Measurements from ENCODE around the gene IRF2BP2. TPM values are rescaled to one million over a fixed set of nuclear protein-coding genes. Genes with fewer than 3 reads are reported as not detected.

Gene IRF2BP2
- total RNA-seq, 1 experiment from 2014 or later: 122 TPM

DNA sequence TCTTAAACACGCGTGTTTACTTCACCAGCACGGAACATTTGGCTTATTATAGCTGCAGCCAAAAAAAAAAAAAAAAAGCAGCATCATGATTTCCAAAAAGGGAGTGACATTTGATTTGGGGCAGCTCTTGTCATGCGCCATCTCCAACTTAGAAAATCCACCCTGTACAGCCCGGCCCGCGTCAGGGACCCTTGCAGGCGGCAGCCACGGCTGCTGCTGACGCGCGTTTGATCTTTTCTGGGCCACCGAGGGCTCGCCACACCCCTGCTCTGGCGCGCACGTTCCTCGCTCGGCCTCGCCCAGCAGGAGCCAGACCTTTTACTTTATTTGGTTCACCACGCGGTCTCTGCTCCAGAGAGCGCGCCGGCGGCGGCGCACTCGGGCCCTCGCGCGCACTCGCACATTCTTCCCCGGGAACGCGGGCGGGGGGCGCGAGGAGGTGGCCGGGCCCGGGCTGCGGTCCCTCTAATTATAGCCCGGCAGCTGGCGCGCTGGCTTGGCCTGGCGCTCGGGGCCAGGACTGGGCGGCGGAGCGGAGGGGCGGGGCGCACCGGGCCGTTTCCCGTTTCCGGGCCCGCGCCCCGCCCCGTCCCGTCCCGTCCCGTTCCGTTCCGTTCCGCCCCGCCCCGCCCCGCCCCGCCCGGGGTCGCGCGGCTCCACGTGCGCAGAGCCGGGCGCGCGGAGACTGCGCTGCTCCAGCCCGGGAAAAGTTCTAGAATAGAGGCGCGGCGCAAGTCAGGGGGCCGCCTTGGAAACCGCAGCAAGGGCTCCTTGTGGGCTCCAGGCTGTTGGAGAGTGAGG lies 10.2 kb downstream of the IRF2BP2 start:
- H3K4me2 ChIP-seq: peak overlapping the region; percentile 97
- peaks cover 27% of the 10 kb centered on the region for H3K36me3 ChIP-seq (ENCODE audit: low read depth)
- peak; percentile 69 to 89 for DNase-seq
- peaks cover 61% of the 10 kb centered on the region for H3K4me1 ChIP-seq (replicated peaks; ENCODE audit: insufficient read depth)
- intact Hi-C loops (cut with micrococcal nuclease; ENCODE audit: unreplicated experiment): loop anchor here (1.0 to 10.0 kb wide), 4 partner anchors 101 to 485 kb away; no protein-coding TSS in a partner anchor
- no peaks in the 10 kb centered on the region for H3K27me3 ChIP-seq (ENCODE audit: insufficient read depth, low read depth)
- TF ChIP-seq, protein P1, sequence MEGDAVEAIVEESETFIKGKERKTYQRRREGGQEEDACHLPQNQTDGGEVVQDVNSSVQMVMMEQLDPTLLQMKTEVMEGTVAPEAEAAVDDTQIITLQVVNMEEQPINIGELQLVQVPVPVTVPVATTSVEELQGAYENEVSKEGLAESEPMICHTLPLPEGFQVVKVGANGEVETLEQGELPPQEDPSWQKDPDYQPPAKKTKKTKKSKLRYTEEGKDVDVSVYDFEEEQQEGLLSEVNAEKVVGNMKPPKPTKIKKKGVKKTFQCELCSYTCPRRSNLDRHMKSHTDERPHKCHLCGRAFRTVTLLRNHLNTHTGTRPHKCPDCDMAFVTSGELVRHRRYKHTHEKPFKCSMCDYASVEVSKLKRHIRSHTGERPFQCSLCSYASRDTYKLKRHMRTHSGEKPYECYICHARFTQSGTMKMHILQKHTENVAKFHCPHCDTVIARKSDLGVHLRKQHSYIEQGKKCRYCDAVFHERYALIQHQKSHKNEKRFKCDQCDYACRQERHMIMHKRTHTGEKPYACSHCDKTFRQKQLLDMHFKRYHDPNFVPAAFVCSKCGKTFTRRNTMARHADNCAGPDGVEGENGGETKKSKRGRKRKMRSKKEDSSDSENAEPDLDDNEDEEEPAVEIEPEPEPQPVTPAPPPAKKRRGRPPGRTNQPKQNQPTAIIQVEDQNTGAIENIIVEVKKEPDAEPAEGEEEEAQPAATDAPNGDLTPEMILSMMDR (conservative IDR thresholded peaks at IDR 0.05): no peak; the same call in 1 of the 2 replicates
- no peak for TF ChIP-seq EZH2 (IDR thresholded peaks at IDR 0.05; ENCODE audit: low read depth)
- peak overlapping the region; percentile 99 for H3K27ac ChIP-seq
- H3K9me3 ChIP-seq (ENCODE audit: insufficient read depth, low read depth): 0 out of 2 replicates have a peak, but pooled peaks cover 3% of the 10 kb centered on the region
- peak overlapping the region; percentile 60; the same call in 1 of the 2 replicates for H2AFZ ChIP-seq
- peak overlapping the region; percentile 62 for H3K4me3 ChIP-seq
- peaks cover 41% of the 10 kb centered on the region for H3K79me2 ChIP-seq (ENCODE audit: low read depth)
- H4K20me1 ChIP-seq (ENCODE audit: insufficient read depth): peaks cover under 1% of the 10 kb centered on the region; the same call in 1 of the 2 replicates
- ChIA-PET POLR2A (ENCODE audit: unreplicated experiment) (interaction anchor here (0.6 to 1.2 kb wide), 7 partner anchors 12 to 471 kb away, joined by 3 to 16 read pairs (median 4); no protein-coding TSS in a partner anchor), CTCF (interaction anchor here (1.0 kb wide), 1 partner anchor 100 kb away, joined by 3 read pairs; no protein-coding TSS in a partner anchor)
- H3F3A ChIP-seq (ENCODE audit: insufficient read depth, low read depth): peaks cover 62% of the 10 kb centered on the region
- no peaks in the 10 kb centered on the region for H3K9me2 ChIP-seq (ENCODE audit: insufficient read depth)
- BruUV-seq (replicated peaks): TSS peak; percentile 53

DNA sequence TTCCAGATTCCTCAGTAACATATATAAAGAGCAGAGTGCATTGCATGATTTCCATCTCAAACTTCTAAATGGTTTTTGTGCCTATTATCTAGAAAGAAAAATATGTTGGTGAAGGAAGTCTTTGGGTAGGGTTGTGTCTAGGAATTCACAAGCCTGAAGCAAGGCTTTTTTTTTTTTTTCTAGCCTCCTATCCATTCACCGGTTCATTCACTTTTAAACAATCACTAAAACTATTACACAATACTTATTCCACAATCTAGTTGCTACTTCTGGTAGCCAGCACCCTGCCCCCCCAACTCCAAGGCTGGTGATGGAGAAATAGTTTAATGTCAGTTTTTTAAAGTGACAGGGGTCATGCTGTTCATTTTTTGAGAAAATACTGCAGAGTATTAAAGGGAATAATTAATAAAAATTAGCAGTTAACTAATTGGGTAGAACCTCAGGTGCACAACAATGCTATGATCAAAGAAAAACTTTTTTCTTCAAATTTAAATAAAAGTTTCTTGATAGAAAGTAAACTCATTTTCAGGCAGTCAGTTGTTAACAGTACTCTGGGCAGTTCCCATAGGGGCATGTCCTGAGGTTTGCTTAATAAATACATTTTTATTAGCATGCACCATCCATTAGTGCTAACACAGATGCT lies 10.9 kb downstream of the IRF2BP2 start:
- peak overlapping the region; percentile 99 for H3K27ac ChIP-seq
- intact Hi-C loops (cut with micrococcal nuclease; ENCODE audit: unreplicated experiment): loop anchor here (1.0 to 2.0 kb wide), 3 partner anchors 100 to 376 kb away; no protein-coding TSS in a partner anchor
- peaks cover 20% of the 10 kb centered on the region for H3K36me3 ChIP-seq (ENCODE audit: low read depth)
- ChIA-PET POLR2A (ENCODE audit: unreplicated experiment) (interaction anchor here (0.5 to 1.2 kb wide), 6 partner anchors 26 to 476 kb away, joined by 3 to 16 read pairs (median 6); no protein-coding TSS in a partner anchor), CTCF (interaction anchor here (1.0 kb wide), 1 partner anchor 100 kb away, joined by 3 read pairs; no protein-coding TSS in a partner anchor)
- H3K9me3 ChIP-seq (ENCODE audit: insufficient read depth, low read depth): 0 out of 2 replicates have a peak, but pooled peaks cover 3% of the 10 kb centered on the region
- H3K4me1 ChIP-seq (replicated peaks; ENCODE audit: insufficient read depth): peaks cover 59% of the 10 kb centered on the region
- H3K4me3 ChIP-seq: peak overlapping the region; percentile 62
- no peaks in the 10 kb centered on the region for H3K27me3 ChIP-seq (ENCODE audit: insufficient read depth, low read depth)
- TF ChIP-seq, protein P1 (conservative IDR thresholded peaks at IDR 0.05): no peak
- TF ChIP-seq EZH2 (IDR thresholded peaks at IDR 0.05; ENCODE audit: low read depth): no peak
- peaks cover 34% of the 10 kb centered on the region for H3K79me2 ChIP-seq (ENCODE audit: low read depth)
- no peaks in the 10 kb centered on the region for H4K20me1 ChIP-seq (ENCODE audit: insufficient read depth)
- BruUV-seq (replicated peaks): no TSS peak
- H3K4me2 ChIP-seq: peak overlapping the region; percentile 97
- H3K9me2 ChIP-seq (ENCODE audit: insufficient read depth): no peaks in the 10 kb centered on the region
- H2AFZ ChIP-seq: no peak overlapping the region
- peaks cover 55% of the 10 kb centered on the region for H3F3A ChIP-seq (ENCODE audit: insufficient read depth, low read depth)
- peak; percentile 51 to 86 for DNase-seq

GRCh38 chr1:234597894-234598293 lies 12.1 kb downstream of the IRF2BP2 start:
- no peak overlapping the region for H2AFZ ChIP-seq
- peaks cover 9% of the 10 kb centered on the region for H3K36me3 ChIP-seq (ENCODE audit: low read depth)
- no peaks in the 10 kb centered on the region for H3K27me3 ChIP-seq (ENCODE audit: insufficient read depth, low read depth)
- 0 out of 2 replicates have a peak, but pooled peaks cover 3% of the 10 kb centered on the region for H3K9me3 ChIP-seq (ENCODE audit: insufficient read depth, low read depth)
- CTCF ChIA-PET: interaction anchor here (0.6 to 1.0 kb wide), 2 partner anchors 8 to 486 kb away, joined by 3 to 5 read pairs; no protein-coding TSS in a partner anchor
- H3K79me2 ChIP-seq (ENCODE audit: low read depth): peaks cover 22% of the 10 kb centered on the region
- POLR2A ChIA-PET (ENCODE audit: unreplicated experiment): no interaction called here
- H3K4me1 ChIP-seq (replicated peaks; ENCODE audit: insufficient read depth): peaks cover 47% of the 10 kb centered on the region
- no peak for DNase-seq
- no peaks in the 10 kb centered on the region for H4K20me1 ChIP-seq (ENCODE audit: insufficient read depth)
- peak overlapping the region; percentile 31 for H3K27ac ChIP-seq
- intact Hi-C loops (cut with micrococcal nuclease; ENCODE audit: unreplicated experiment): loop anchor here (2.0 kb wide), 1 partner anchor 327 kb away; no protein-coding TSS in a partner anchor
- no peak overlapping the region for H3K4me3 ChIP-seq
- H3K4me2 ChIP-seq: no peak overlapping the region
- BruUV-seq (replicated peaks): no TSS peak
- H3K9me2 ChIP-seq (ENCODE audit: insufficient read depth): no peaks in the 10 kb centered on the region
- H3F3A ChIP-seq (ENCODE audit: insufficient read depth, low read depth): peaks cover 42% of the 10 kb centered on the region
- TF ChIP-seq, protein P1 (conservative IDR thresholded peaks at IDR 0.05): peak; percentile 35; the same call in 1 of the 2 replicates
- TF ChIP-seq EZH2 (IDR thresholded peaks at IDR 0.05; ENCODE audit: low read depth): no peak

Measured in PC-9 (cell line).